Measurements from ENCODE around the gene MYCBP2.

Gene MYCBP2

DNA sequence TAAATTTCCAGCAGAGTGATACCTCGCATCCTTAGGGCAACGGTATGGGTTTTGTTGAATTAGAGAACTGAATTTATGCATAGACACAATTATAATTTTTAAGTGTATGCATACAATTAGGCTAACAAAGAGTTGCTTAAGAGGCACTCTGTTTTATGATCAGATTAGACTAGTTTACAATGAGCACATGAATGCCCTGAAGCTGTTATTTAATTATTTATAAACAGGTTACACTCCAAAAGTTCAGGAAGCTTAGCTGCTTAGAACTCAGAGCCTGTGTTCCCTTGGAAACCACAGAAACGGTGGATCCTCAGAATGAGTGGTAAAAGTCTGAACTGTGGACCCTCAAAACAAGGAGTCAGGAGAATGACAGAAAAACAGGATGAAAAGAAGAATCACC, 227.5 kb downstream of the MYCBP2 start:
- TF ChIP-seq ZNF274 (IDR thresholded peaks at IDR 0.05; ENCODE audit: low read length) (no peak), ZNF274 (tag by site-specific recombination; IDR thresholded peaks at IDR 0.05; ENCODE audit: borderline replicate concordance) (no peak)
- peaks cover 0 to 24% of the 10 kb centered on the region in 2 experiments; a peak in 1 of 3 replicates for H3K36me3 ChIP-seq (ENCODE audit: control insufficient read depth in 2 of 2, insufficient read depth in 1 of 2, low read length in 2 of 2)
- H3K4me3 ChIP-seq (ENCODE audit: low read depth, low read length): no peak overlapping the region
- H3K4me1 ChIP-seq (ENCODE audit: control insufficient read depth, insufficient read depth, low read length): no peaks in the 10 kb centered on the region
- POLR2A ChIA-PET: no interaction called here
- no peak overlapping the region for H3K27ac ChIP-seq (ENCODE audit: extremely low read depth, low read depth, low read length)
- CTCF ChIA-PET: no interaction called here
- H3K9me3 ChIP-seq (ENCODE audit: control insufficient read depth, insufficient read depth, low read depth, low read length): no peaks in the 10 kb centered on the region

DNA sequence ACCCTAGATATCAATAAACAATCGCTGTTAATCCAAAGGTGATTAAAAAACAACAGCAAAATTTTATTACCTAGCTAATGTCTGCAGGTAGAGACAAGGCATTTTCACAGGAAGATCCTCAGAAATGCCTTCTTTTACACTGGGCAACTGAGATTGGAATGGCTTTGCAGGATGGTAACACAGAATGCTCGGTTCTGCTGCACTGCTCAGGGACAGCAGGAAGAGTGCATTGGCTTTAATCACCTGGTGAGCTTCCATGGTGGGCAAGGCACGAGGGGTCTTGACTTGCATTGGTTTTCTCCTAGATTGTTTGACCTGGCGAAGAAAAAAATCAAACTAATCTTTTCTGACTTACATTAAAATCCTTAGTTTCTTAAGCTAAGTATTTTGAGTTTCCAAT, 231.6 kb downstream of the MYCBP2 start:
- POLR2A ChIA-PET: interaction anchor here (0.6 kb wide), 1 partner anchor 361 kb away, joined by 7 read pairs; no protein-coding TSS in a partner anchor
- H3K4me1 ChIP-seq (ENCODE audit: control insufficient read depth, insufficient read depth, low read length): no peaks in the 10 kb centered on the region
- no peaks in the 10 kb centered on the region for H3K9me3 ChIP-seq (ENCODE audit: control insufficient read depth, insufficient read depth, low read depth, low read length)
- H3K4me3 ChIP-seq (ENCODE audit: low read depth, low read length): no peak overlapping the region
- peaks cover 0 to 47% of the 10 kb centered on the region in 2 experiments; a peak in 1 of 3 replicates for H3K36me3 ChIP-seq (ENCODE audit: control insufficient read depth in 2 of 2, insufficient read depth in 1 of 2, low read length in 2 of 2)
- TF ChIP-seq, protein P1, sequence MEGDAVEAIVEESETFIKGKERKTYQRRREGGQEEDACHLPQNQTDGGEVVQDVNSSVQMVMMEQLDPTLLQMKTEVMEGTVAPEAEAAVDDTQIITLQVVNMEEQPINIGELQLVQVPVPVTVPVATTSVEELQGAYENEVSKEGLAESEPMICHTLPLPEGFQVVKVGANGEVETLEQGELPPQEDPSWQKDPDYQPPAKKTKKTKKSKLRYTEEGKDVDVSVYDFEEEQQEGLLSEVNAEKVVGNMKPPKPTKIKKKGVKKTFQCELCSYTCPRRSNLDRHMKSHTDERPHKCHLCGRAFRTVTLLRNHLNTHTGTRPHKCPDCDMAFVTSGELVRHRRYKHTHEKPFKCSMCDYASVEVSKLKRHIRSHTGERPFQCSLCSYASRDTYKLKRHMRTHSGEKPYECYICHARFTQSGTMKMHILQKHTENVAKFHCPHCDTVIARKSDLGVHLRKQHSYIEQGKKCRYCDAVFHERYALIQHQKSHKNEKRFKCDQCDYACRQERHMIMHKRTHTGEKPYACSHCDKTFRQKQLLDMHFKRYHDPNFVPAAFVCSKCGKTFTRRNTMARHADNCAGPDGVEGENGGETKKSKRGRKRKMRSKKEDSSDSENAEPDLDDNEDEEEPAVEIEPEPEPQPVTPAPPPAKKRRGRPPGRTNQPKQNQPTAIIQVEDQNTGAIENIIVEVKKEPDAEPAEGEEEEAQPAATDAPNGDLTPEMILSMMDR (tag by site-specific recombination; IDR thresholded peaks at IDR 0.05): no peak
- TF ChIP-seq ZNF548 (tag by site-specific recombination; IDR thresholded peaks at IDR 0.05): no peak
- no peak for TF ChIP-seq ZEB2 (tag by site-specific recombination; IDR thresholded peaks at IDR 0.05)
- no peak for TF ChIP-seq ZNF10 (tag by site-specific recombination; IDR thresholded peaks at IDR 0.05)
- no peak for TF ChIP-seq PRDM1 (tag by site-specific recombination; IDR thresholded peaks at IDR 0.05)
- TF ChIP-seq, protein P2, sequence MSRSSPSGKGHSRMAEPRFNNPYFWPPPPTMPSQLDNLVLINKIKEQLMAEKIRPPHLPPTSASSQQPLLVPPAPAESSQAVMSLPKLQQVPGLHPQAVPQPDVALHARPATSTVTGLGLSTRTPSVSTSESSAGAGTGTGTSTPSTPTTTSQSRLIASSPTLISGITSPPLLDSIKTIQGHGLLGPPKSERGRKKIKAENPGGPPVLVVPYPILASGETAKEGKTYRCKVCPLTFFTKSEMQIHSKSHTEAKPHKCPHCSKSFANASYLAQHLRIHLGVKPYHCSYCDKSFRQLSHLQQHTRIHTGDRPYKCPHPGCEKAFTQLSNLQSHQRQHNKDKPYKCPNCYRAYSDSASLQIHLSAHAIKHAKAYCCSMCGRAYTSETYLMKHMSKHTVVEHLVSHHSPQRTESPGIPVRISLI (tag by site-specific recombination; IDR thresholded peaks at IDR 0.05): no peak
- H3K27ac ChIP-seq (ENCODE audit: extremely low read depth, low read depth, low read length): no peak overlapping the region
- CTCF ChIA-PET: no interaction called here

DNA sequence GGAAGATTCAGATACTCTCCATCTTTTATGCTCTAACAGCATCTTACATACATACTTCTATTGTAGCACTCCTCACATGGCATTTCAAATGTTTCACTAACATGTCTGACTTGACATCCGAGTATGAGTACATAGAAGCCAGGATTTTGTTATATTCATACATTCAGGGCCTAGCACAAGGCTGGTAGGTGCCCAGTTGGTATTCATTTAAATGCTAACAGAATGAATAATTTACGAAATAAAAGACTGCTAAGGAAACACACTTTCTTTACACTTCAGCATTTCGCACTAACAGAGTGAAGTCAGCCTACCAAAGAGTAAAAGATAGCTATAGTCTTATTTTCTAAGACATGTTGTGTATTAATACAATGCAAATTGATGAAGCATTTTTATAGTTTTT, 232.1 kb downstream of the MYCBP2 start:
- TF ChIP-seq ZNF549 (tag by site-specific recombination; IDR thresholded peaks at IDR 0.05): no peak
- no peak for TF ChIP-seq ZNF311 (tag by site-specific recombination; IDR thresholded peaks at IDR 0.05; ENCODE audit: borderline replicate concordance)
- no peak for TF ChIP-seq ZNF777 (tag by site-specific recombination; IDR thresholded peaks at IDR 0.05; ENCODE audit: borderline replicate concordance)
- TF ChIP-seq ZSCAN16 (tag by site-specific recombination; IDR thresholded peaks at IDR 0.05): no peak
- TF ChIP-seq ZNF404 (tag by site-specific recombination; IDR thresholded peaks at IDR 0.05): no peak
- no peak for TF ChIP-seq OVOL3 (tag by site-specific recombination; IDR thresholded peaks at IDR 0.05)
- TF ChIP-seq KLF9 (tag by site-specific recombination; IDR thresholded peaks at IDR 0.05; ENCODE audit: low read depth): no peak
- no peak for TF ChIP-seq ZNF121 (tag by site-specific recombination; IDR thresholded peaks at IDR 0.05)
- TF ChIP-seq SCRT2 (tag by site-specific recombination; IDR thresholded peaks at IDR 0.05): no peak
- no peak for TF ChIP-seq SALL2 (tag by site-specific recombination; IDR thresholded peaks at IDR 0.05; ENCODE audit: borderline replicate concordance)
- no peak for TF ChIP-seq ZNF184 (tag by site-specific recombination; IDR thresholded peaks at IDR 0.05)

More for the DNA sequence above, 232.1 kb downstream of the MYCBP2 start:
- CTCF ChIA-PET: no interaction called here
- H3K27ac ChIP-seq (ENCODE audit: extremely low read depth, low read depth, low read length): no peak overlapping the region
- POLR2A ChIA-PET: interaction anchor here (0.6 kb wide), 1 partner anchor 361 kb away, joined by 7 read pairs; no protein-coding TSS in a partner anchor
- peaks cover 0 to 51% of the 10 kb centered on the region in 2 experiments; a peak in 1 of 3 replicates for H3K36me3 ChIP-seq (ENCODE audit: control insufficient read depth in 2 of 2, insufficient read depth in 1 of 2, low read length in 2 of 2)
- no peaks in the 10 kb centered on the region for H3K4me1 ChIP-seq (ENCODE audit: control insufficient read depth, insufficient read depth, low read length)
- no peaks in the 10 kb centered on the region for H3K9me3 ChIP-seq (ENCODE audit: control insufficient read depth, insufficient read depth, low read depth, low read length)
- no peak overlapping the region for H3K4me3 ChIP-seq (ENCODE audit: low read depth, low read length)

All from HEK293 (cell line).